IMR-90 (cell line): ENCODE measurements around the gene CYP2W1.

Source experiments
- BHLHE40 ChIP-seq: fragments of 150-350 bp; IDR thresholded peaks from 2 replicates; pipeline ENCODE4 v1.6.1; 2016; ENCODE audit warnings: mild to moderate bottlenecking, low read depth, low read length
- CEBPB ChIP-seq: IDR thresholded peaks from 2 replicates; pipeline ENCODE4 v1.6.1; 2012; ENCODE audit warnings: low read depth, low read length, improper control_type of control experiment
- CHD1 ChIP-seq: IDR thresholded peaks from 2 replicates; pipeline ENCODE4 v1.6.1; 2012; ENCODE audit warnings: low read depth, low read length, improper control_type of control experiment
- CTCF ChIP-seq: conservative IDR thresholded peaks from 2 replicates; pipeline ENCODE4 v1.5.1; 2012; ENCODE audit warnings: mild to moderate bottlenecking, low read depth, low read length, improper control_type of control experiment
- ELK1 ChIP-seq: fragments of 150-350 bp; IDR thresholded peaks from 2 replicates; pipeline ENCODE4 v1.6.1; 2016; ENCODE audit warnings: low read depth, mild to moderate bottlenecking, low read length, moderate library complexity, borderline replicate concordance
- MAFK ChIP-seq: IDR thresholded peaks from 2 replicates; pipeline ENCODE4 v1.6.1; 2012; ENCODE audit warnings: low read depth, low read length, improper control_type of control experiment
- MAZ ChIP-seq: IDR thresholded peaks from 2 replicates; pipeline ENCODE4 v1.6.1; 2012; ENCODE audit warnings: low read depth, mild to moderate bottlenecking, low read length, improper control_type of control experiment, moderate library complexity, borderline replicate concordance
- MXI1 ChIP-seq: IDR thresholded peaks from 2 replicates; pipeline ENCODE4 v1.6.1; 2012; ENCODE audit warnings: low read depth, mild to moderate bottlenecking, low read length, moderate library complexity, borderline replicate concordance
- POLR2A ChIP-seq: IDR thresholded peaks from 2 replicates; pipeline ENCODE4 v1.6.1; 2012; ENCODE audit warnings: mild to moderate bottlenecking, low read depth, low read length
- RAD21 ChIP-seq: IDR thresholded peaks from 2 replicates; pipeline ENCODE4 v1.6.1; 2012; ENCODE audit warnings: low read length, improper control_type of control experiment
- RCOR1 ChIP-seq: IDR thresholded peaks from 2 replicates; pipeline ENCODE4 v1.6.1; 2012; ENCODE audit warnings: mild to moderate bottlenecking, low read length, improper control_type of control experiment; ENCODE audit not compliant: insufficient replicate concordance
- RFX5 ChIP-seq: IDR thresholded peaks from 2 replicates; pipeline ENCODE4 v1.8.0; 2012; ENCODE audit warnings: low read depth, mild to moderate bottlenecking, low read length, moderate library complexity
- SMC3 ChIP-seq: fragments of 150-350 bp; IDR thresholded peaks from 2 replicates; pipeline ENCODE4 v1.6.1; 2016; ENCODE audit warnings: low read depth, mild to moderate bottlenecking, antibody characterized with exemption, low read length, moderate library complexity
- TF ChIP-seq, protein P1 (sequence below): fragments of 150-350 bp; IDR thresholded peaks from 2 replicates; pipeline ENCODE4 v1.6.1; 2017; ENCODE audit warnings: mild to moderate bottlenecking, antibody characterized with exemption, low read length, low read depth

GRCh38 chr7:981793-982510 is 1.0 kb upstream of the CYP2W1 start:
- TF ChIP-seq CEBPB (no peak), CTCF (no peak), RAD21 (no peak), MXI1 (no peak), POLR2A (no peak), RFX5 (no peak), RCOR1 (no peak), BHLHE40 (no peak), CHD1 (no peak), MAFK (no peak), MAZ (no peak), ELK1 (no peak), SMC3 (no peak)
- TF ChIP-seq, protein P1, sequence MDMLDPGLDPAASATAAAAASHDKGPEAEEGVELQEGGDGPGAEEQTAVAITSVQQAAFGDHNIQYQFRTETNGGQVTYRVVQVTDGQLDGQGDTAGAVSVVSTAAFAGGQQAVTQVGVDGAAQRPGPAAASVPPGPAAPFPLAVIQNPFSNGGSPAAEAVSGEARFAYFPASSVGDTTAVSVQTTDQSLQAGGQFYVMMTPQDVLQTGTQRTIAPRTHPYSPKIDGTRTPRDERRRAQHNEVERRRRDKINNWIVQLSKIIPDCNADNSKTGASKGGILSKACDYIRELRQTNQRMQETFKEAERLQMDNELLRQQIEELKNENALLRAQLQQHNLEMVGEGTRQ = no peak
